ENCODE measurements around the gene SAMD14. TPM values are rescaled to one million over a fixed set of nuclear protein-coding genes. Genes with fewer than 3 reads are reported as not detected.
A peak's percentile ranks its signal among the peaks of the same experiment; 100 is the strongest.

Gene SAMD14
- total and polyA plus RNA-seq, 2 of the 4 experiments (the other 2 are of a cell fraction) = 1.4 to 6.2 TPM

- CTCF ChIA-PET = no interaction called here
- H3K27ac ChIP-seq (ENCODE audit: insufficient read depth, low read length) = peak overlapping the region; percentile 70; the same call in 1 of the 2 replicates
Observed at GRCh38 chr17:50154604-50155003, 24.6 kb upstream of the SAMD14 start.

More at GRCh38 chr17:50154604-50155003, 24.6 kb upstream of the SAMD14 start:
- peaks cover 4% of the 10 kb centered on the region; the same call in 1 of the 2 replicates for H3K9me1 ChIP-seq (ENCODE audit: insufficient read depth, low read length)
- peak overlapping the region; percentile 3; the same call in 1 of the 2 replicates for H3K4ac ChIP-seq (ENCODE audit: low read depth, low read length)
- no peak overlapping the region for H2BK120ac ChIP-seq (ENCODE audit: low read depth, low read length)
- H4K8ac ChIP-seq (ENCODE audit: low read depth in 2 of 2, low read length in 2 of 2) = peak overlapping the region in 1 of 2 experiments; percentile 25; a peak in 1 of 4 replicates
- H2AFZ ChIP-seq (replicated peaks; ENCODE audit: low read length, poor library complexity) = no peak overlapping the region
- peaks cover 9% of the 10 kb centered on the region for H3K4me1 ChIP-seq (ENCODE audit: control insufficient read depth, insufficient read depth, low read length)
- no CpG with 5 or more reads among the region's 1 CpG for WGBS, 2 experiments (ENCODE audit: extremely low coverage in 2 of 2, insufficient read length in 1 of 2)
- DNase-seq = no peak
- 0 out of 2 replicates have a peak overlapping the region, but pooled peaks have one; percentile 16 for H3K14ac ChIP-seq (replicated peaks; ENCODE audit: low read depth, low read length)
- no peak for ATAC-seq (ENCODE audit: low read depth)
- H3K23ac ChIP-seq (ENCODE audit: low read depth, low read length) = no peak overlapping the region
- no peak overlapping the region for H3K56ac ChIP-seq (ENCODE audit: extremely low read depth, insufficient read depth, low read length)
- dilution Hi-C loops (cut with HindIII; ENCODE audit: low sequenced_read_pairs, unreplicated experiment) (no loop called here), in situ Hi-C loops (cut with MboI; ENCODE audit: low sequenced_read_pairs) (no loop called here), intact Hi-C loops (cut with micrococcal nuclease) (no loop called here)
- 0 out of 3 replicates have a peak overlapping the region, but pooled peaks have one; percentile 10 for H2BK15ac ChIP-seq (ENCODE audit: low read depth, low read length)
- peak overlapping the region; percentile 58 for H2AK5ac ChIP-seq (ENCODE audit: low read depth, low read length)
- BruUV-seq (replicated peaks) = no TSS peak
- no peaks in the 10 kb centered on the region for H3K27me3 ChIP-seq (ENCODE audit: control insufficient read depth, insufficient read depth, low read length)
- H3K36me3 ChIP-seq (ENCODE audit: control insufficient read depth, insufficient read depth, low read length) = no peaks in the 10 kb centered on the region
- H3K4me3 ChIP-seq (ENCODE audit: insufficient read depth, low read depth, low read length) = no peak overlapping the region
- H3K18ac ChIP-seq (ENCODE audit: low read depth, low read length) = no peak overlapping the region
- H3K4me2 ChIP-seq (ENCODE audit: low read depth, low read length) = peak overlapping the region; percentile 21; the same call in 1 of the 2 replicates
- POLR2A ChIA-PET (ENCODE audit: unreplicated experiment) = no interaction called here
- H4K5ac ChIP-seq (ENCODE audit: low read depth, low read length) = no peak overlapping the region
- H4K91ac ChIP-seq (ENCODE audit: insufficient read depth, low read depth, low read length) = no peak overlapping the region; the same call in 1 of the 2 replicates
- no peaks in the 10 kb centered on the region for H3K9me3 ChIP-seq (ENCODE audit: control insufficient read depth, insufficient read depth, low read length)
- no peak for TF ChIP-seq SMC3 (IDR thresholded peaks at IDR 0.05; ENCODE audit: low read depth, low read length)
- no peak for TF ChIP-seq RFX5 (IDR thresholded peaks at IDR 0.05; ENCODE audit: low read depth, low read length)
- no peak for TF ChIP-seq POLR2A (IDR thresholded peaks at IDR 0.05; ENCODE audit: low read depth, low read length)
- no peak for TF ChIP-seq MAFK (IDR thresholded peaks at IDR 0.05; ENCODE audit: low read depth, low read length)
- TF ChIP-seq FOS (IDR thresholded peaks at IDR 0.05; ENCODE audit: low read depth, low read length) = no peak
- no peak for TF ChIP-seq MXI1 (IDR thresholded peaks at IDR 0.05; ENCODE audit: borderline replicate concordance, low read depth, low read length)
- no peak for TF ChIP-seq RCOR1 (IDR thresholded peaks at IDR 0.05; ENCODE audit: insufficient replicate concordance, low read length)
- TF ChIP-seq BHLHE40 (IDR thresholded peaks at IDR 0.05; ENCODE audit: low read depth, low read length) = no peak
- no peak for TF ChIP-seq RAD21 (IDR thresholded peaks at IDR 0.05; ENCODE audit: low read length)
- H2BK5ac ChIP-seq (ENCODE audit: low read depth, low read length, poor library complexity, severe bottlenecking) = no peak overlapping the region
- H3K9ac ChIP-seq (ENCODE audit: low read depth, low read length) = 0 out of 2 replicates have a peak overlapping the region, but pooled peaks have one; percentile 41
- no peak overlapping the region for H2BK20ac ChIP-seq (ENCODE audit: low read depth, low read length)
- peaks cover 0 to 23% of the 10 kb centered on the region in 2 experiments; a peak in 2 of 4 replicates for H3K79me1 ChIP-seq (ENCODE audit: low read depth in 1 of 2, low read length in 2 of 2)
- H2AK9ac ChIP-seq (replicated peaks; ENCODE audit: low read depth, low read length, poor library complexity) = no peak overlapping the region
- H4K20me1 ChIP-seq (ENCODE audit: insufficient read depth, low read length) = no peaks in the 10 kb centered on the region
